ENCODE measurements around the gene UIMC1.

Gene UIMC1

DNA sequence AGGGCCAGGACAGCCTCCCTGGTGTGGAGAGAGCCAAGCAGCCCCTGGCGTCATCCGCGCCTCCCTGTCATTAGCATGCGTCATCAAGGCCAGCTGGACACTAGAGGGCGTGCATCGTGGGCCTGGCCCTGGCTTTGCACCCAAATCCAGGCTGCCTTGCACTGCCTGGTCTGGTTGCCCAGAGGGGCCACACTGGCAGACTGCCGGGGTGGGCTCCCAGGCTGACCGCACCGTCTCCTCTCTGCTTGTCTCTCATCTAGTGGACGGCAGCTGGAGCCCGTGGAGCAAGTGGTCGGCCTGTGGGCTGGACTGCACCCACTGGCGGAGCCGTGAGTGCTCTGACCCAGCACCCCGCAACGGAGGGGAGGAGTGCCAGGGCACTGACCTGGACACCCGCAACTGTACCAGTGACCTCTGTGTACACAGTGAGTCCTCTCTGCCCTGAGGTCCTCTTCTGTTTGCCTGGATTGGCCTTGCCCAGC is 136.4 kb downstream of the UIMC1 start:
- DNase-seq (ENCODE audit: low read depth, low spot score): no peak

DNA sequence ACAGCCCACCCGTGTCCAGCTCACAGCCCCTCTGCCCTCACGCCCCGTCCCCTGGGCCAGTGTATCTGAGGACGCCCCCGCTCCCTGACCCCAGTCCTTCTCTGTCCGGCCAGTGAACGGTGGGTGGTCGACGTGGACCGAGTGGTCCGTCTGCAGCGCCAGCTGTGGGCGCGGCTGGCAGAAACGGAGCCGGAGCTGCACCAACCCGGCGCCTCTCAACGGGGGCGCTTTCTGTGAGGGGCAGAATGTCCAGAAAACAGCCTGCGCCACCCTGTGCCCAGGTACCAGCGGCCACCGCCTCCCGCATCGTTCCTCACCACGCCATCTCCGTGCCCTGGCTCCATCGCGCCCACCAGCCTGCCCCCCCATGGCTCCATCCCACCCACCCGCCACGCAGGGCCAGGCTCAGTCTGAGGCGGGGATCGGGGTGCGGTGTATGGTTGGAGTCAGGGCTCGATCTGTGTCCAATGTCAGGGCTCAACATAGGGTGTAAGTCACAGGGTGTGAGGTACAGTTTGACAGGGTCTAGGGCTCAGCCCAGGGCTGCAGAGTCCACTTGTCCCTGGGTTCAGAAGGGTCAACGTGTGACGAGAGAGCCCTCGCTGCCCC is 137.0 kb downstream of the UIMC1 start:
- DNase-seq (ENCODE audit: low read depth, low spot score): no peak

- no peak for DNase-seq (ENCODE audit: low read depth, low spot score)
Measured at GRCh38 chr5:176868731-176869130, 137.8 kb downstream of the UIMC1 start.

DNA sequence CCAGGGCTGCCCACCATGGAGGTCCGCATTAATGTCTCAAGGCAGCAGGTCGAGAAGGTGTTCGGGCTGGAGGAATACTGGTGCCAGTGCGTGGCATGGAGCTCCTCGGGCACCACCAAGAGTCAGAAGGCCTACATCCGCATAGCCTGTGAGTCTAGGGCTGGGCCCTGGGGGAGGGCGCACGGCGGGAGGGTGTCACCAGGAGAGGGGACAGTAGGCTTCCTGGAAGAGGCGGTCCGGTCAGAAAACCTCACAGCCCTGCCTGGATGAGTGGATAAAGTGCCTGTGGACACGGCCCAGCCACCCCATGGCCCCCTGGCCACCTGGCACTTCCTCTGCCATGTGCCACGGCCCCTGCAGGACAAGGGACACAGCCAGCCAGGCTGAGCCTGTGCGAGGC is 138.5 kb downstream of the UIMC1 start:
- no peak for DNase-seq (ENCODE audit: low read depth, low spot score)

DNA sequence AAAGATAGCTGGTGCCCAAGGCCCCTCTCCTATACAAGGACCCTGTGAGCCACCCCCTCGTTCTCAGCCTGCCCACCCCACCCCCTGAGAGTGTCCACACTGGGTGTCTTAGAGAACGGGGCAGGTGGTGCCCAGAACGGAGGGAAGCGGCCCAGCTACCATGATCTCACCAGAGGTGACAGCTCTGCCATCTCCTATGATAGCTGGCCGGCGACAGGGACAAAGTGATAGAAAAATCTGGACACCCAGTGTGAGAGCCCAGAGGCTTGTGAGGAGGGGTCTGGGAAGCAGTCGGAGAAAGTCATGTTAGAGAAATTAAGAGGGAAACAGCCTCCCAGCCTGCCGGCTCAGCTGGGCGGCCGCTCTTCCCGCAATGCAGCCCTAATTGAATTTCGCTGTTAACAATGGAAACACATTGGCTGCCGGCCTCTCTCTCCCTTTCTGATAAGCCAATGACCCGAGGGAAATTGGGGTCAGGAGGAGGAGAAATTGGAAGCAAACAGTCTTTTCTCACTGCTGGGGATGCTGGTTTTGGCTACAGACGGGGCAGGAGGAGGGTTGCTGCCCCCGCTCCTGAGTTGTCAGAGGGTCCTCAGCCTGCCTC is 139.8 kb downstream of the UIMC1 start:
- no peak for DNase-seq (ENCODE audit: low read depth, low spot score)

GRCh38 chr5:176865964-176866363 is 140.6 kb downstream of the UIMC1 start:
- DNase-seq (ENCODE audit: low read depth, low spot score): no peak

DNA sequence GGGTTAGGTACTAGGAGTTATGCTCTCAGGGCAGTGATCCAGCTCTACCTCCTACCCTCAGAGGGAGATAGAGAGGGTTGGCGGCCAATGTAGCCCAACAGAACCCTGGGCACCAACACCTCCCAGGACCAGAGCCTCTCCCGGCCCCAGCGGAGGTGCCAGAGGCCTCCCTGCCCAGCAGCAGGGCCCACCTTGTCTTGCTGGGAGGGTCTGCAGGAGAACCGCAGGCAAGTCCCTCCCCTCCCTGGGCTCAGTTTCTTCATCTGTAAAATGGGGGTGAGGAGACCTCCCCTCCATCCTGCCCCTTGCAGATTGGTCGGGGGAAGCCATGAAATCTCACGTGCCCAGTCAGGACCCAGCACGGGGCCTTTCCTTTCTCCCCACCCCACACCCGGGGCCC is 141.8 kb downstream of the UIMC1 start:
- no peak for DNase-seq (ENCODE audit: low read depth, low spot score)

DNA sequence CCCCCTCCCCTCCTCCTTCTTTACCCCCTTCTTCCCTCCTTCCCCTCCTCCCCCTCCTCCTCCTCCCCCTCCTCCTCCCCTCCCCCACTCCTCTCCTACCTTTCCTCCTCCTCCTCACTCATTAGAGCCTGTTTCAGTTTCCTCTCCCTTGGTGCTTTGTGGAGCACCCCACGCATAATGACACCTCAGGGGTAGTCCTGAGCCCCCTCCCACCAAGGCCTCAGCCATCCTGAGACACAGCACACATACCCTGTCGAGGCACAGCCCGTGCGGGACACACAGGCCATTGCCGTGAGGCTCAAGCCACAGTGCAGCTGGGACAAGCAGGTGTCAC is 142.8 kb downstream of the UIMC1 start:
- no peak for DNase-seq (ENCODE audit: low read depth, low spot score)

DNA sequence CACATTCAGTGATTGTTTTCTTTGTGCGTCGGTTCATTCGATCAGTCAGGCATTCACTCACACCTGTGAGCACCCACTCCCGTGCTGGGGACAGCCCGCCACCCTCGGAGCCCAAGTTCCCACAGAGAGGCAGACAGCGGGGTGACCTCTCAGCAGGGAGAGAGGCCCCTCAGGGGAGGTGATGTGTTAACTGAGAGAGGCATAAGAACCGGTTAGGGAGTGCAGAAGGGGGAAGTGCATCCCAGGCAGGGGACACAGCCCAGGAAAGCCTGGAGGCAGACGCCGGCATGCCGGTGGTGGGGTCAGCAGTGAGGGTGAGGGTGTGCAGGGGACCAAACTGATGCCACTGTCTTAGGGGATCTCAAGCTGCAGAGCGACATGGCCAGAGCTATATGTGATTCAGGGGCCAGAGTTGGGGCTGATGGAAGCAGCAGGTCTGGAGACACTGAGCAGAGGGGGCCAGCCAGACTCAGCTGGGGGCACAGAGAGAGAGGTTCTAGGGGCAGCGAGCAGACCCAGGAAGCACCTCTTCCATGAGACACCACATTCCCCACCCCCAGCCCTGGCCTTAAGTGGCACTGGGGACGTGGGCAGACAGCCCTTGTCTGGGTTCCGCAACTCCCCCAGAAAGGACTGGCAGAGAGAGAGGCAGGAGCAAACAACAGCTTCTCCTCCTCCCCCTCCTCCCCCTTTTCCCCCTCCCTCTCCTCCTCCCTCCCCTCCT is 143.4 kb downstream of the UIMC1 start:
- DNase-seq (ENCODE audit: low read depth, low spot score): no peak

- no peak for DNase-seq (ENCODE audit: low read depth, low spot score)
Measured at GRCh38 chr5:176862330-176862995, 144.1 kb downstream of the UIMC1 start.

DNA sequence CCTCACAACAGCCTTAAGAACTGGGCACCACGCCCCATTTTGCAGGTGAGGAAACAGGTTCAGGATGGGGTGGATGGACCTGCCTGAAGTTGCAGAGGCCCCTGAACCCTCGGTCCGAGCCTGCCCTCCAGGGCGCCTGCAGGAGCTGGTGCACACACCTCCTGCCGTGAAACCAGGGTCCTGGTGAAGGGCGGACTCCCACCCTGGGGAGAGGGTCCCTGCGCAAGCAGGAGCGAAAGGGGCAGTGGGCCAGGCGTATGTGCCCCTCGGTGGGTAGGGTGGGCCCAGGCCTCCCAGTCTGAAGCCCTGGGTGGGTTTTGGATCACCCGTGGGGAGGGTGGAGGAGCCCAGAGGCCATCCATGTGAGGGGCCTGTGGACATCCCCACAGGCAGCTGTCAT is 145.3 kb downstream of the UIMC1 start:
- no peak for DNase-seq (ENCODE audit: low read depth, low spot score)

GRCh38 chr5:176860381-176860780 is 146.2 kb downstream of the UIMC1 start:
- no peak for DNase-seq (ENCODE audit: low read depth, low spot score)

GRCh38 chr5:176859916-176860315 is 146.7 kb downstream of the UIMC1 start:
- DNase-seq (ENCODE audit: low read depth, low spot score): no peak

- DNase-seq (ENCODE audit: low read depth, low spot score): no peak
Measured at GRCh38 chr5:176857894-176858273, 148.7 kb downstream of the UIMC1 start.

DNA sequence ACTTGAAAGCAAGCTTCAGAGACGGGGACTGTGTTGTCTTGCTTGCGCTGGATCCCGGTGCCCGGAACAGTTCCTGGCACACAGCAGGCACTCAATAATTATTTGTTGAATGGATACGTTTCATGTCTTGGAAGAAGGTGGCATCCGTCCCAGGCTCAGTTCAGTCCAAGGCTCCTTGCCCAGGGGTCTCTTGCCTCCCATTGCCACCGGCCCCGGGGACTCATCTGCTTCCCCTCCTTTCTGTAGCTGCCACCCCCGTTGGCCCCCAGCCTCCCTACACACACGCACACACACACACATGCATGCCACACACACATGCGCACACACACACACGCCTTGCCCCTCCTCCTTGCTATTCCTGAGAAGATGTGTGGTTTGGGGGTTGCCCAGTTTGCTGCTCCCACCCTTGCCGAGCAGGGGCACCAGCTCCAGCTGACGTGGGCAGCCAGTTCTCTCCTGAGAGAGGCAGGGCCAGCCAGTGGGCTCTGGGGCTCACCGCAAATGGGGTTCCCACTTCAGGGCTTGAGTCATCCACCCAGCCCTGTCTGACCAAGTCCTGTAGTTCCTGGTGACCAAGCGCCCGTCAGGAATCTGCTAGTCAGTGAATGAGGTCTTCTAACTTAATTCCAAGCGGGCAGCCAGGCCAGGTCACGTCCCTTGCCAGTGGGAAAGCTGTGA is 149.2 kb downstream of the UIMC1 start:
- no peak for DNase-seq (ENCODE audit: low read depth, low spot score)

DNA sequence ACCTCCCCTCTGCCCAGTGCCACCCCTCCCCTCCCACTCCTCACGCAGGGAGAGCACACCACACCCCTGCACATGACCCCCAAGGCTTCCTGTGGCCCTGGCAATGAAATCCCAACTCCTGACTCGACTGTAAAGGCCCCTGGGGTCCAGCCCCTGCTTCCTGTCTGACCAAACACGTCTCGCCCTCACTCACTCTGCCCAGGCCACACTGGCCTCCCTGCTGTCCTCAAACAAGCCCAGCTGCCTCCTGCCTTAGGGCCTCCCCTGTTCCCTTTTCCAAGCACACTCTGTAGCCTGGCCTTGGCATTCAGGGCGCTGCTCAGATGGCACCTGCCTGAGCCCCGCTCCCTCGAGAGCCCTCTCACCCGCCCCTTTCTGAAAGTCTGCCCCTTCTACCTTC is 149.8 kb downstream of the UIMC1 start:
- DNase-seq (ENCODE audit: low read depth, low spot score): no peak

DNA sequence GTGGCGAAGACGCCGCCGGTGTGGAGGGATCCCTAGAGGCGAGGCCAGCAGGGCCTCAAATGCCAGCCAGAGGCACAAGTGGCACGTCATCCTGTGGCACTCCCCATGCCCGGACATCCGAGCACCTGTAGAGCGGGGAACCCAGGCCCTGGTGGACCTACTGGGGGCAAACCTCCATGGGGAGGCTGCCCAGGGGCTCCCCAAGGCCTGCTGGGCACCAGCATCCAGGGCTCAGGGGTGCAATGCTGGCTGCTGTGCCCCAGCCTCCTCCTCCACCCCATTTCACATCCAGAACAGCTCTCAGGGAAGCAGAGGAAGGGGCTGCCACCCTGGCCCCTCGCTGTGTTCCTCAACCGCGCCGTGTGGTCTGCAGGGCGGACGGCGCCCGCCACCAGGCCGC is 151.0 kb downstream of the UIMC1 start:
- no peak for DNase-seq (ENCODE audit: low read depth, low spot score)
